ENCODE data around the gene KIAA1328.
A peak's percentile ranks its signal among the peaks of the same experiment; 100 is the strongest.
"Not testable (repeated sequence)": the region's sequence is repeated elsewhere in the genome, so short reads cannot be mapped to it uniquely, and the experiment has no call there.

Gene KIAA1328

GRCh38 chr18:36887114-36887513 lies 58.2 kb downstream of the KIAA1328 start:
- no peak for DNase-seq (ENCODE audit: low spot score)

DNA sequence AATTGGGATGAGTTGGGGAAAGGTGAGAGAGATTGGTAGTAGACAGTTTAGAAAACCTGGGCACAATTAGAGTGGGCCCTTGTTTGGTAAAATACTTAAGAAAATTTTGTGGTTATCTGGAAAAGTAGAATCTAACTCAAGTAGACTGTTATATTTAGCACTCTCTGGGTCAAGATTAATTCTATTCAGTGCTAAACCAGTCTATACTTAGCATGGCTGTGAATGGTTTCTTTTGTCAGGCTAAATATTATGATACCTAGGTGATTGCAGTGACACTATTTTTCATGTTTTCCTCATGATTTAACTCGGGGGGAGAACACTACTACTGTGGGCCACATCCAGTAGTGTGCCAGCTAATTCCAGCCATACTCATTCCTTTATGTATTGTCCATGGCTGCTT lies 58.9 kb downstream of the KIAA1328 start:
- no peak for DNase-seq (ENCODE audit: low spot score)

DNA sequence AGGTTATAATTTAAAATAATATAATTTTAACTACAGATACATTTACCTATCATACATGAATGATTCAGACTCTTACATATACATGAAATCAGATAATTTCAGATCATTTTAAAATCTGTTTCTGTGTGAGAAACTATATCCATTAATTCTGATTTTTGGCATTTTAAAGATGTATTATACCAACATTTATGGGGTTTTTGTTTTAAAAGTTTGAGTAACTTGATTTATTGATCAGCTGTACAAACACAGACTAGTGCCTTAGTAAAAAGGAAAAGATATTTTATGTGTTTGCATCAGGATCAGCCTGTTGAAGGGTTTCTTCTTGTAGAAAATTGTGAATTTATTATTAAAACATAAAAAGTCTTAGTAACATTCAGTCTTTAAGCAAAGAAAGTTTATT lies 59.9 kb downstream of the KIAA1328 start:
- DNase-seq (ENCODE audit: low spot score) = no peak

DNA sequence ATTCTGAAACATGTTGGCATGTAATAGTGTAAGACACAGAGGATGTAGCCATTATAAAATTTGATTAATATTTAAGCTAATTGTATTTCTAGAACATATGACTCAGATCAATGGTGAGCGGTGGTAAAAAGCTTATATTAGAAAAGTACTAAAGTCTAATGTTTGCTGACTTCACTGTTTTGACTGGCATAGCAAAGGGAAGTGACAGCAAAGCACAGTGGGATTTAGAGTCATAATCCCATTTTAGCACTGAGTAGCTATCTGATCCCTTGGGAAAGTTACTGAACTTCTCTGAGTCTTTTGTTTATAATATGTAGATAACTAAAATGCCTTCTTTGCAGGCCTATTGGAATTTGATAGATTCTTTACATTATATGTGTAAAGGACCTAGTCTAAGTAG lies 60.4 kb downstream of the KIAA1328 start:
- no peak for DNase-seq (ENCODE audit: low spot score)

DNA sequence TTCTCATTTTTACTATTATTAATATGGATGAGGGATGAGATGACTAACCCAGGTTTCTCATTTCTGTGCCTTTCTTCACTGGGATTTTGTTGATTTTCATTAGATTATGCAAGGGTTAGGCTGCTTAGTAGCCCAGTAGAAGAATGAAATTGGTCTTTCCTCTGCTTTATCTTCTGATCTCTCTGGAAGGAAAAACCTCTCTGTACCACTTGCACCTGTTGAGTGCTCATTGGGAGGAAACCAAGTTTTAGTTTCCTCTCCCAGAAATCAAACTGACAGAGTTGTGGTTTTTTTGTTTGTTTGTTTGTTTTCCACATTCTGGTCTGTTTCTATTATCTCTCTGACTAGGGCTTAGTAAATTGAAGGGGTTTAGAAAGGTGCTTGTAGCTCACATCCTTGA lies 60.8 kb downstream of the KIAA1328 start:
- DNase-seq (ENCODE audit: low spot score) = no peak

DNA sequence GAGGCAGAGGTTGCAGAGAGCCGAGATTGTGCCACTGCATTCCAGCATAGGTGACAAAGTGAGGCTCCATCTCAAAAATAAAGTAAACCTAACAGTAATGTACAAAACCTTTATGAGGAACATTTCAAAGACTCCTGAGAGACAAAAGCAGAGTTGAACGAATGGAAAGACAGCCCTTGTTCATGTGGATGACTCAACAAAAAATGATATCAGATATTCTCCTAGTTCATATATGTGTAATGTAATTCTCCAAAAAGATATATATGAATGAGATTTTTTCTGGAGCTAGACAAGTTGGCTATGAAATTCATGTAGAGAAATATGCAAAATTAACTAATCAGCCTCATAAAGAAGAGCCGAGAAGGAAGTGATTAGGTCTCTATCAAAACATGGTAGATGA lies 61.7 kb downstream of the KIAA1328 start:
- no peak for DNase-seq (ENCODE audit: low spot score)

GRCh38 chr18:36893227-36893626 lies 64.3 kb downstream of the KIAA1328 start:
- no peak for DNase-seq (ENCODE audit: low spot score)

DNA sequence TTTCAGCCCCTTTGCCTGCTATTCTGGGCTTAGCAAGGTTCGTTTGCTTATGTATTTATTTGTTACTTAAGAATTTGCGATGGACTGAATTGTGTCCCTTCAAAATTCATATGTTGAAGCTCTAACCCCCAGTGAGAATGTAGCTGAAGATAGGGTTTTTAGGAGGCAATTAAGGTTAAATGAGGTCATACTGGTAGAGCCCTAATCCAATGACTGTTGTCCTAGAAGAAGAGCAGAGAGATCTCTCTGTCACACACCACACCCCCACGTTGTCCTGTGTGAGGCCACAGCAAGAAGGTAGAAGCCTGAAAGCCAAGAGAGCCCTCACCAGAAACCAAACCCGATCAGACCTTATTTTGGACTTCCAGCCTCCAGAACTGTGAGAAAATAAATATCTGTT lies 66.7 kb downstream of the KIAA1328 start:
- DNase-seq (ENCODE audit: low spot score) = no peak

DNA sequence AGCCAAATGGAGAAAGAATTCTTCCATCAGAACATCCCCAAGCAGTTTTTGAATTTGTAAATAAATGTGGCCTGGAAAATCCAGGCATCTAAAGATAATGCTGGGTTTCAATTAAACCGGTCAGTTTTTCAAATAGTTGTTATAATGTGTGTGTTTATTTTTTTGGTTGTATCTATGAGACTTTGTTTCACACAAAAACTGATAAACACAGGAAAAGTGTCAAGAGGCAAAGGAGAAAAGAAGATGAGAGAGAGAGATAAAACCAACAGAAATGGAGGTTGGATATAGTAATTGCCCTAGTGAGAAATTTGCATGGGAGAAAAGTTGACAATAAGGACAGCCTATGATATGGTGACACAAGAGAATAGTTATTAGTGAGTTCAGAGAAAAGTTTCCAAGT lies 68.3 kb downstream of the KIAA1328 start:
- no peak for DNase-seq (ENCODE audit: low spot score)

DNA sequence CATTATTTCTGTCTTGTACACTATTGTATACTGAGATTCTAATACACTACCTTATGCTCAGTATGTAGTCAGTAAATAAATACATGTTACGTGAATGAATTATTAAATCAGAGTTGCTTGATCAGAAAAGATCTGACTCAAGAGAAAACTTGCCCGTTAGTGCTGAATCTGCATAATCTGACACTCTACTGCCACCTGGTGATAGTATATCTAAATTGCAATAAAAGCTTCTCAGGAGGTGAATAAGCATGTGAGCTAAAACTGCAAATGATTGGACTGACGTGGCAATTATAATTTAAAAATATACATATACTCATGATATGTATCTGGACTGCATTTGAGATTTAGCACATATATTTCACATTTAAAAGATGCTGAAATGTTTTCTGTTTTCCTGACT lies 70.4 kb downstream of the KIAA1328 start:
- DNase-seq (ENCODE audit: low spot score) = peak; percentile 41

DNA sequence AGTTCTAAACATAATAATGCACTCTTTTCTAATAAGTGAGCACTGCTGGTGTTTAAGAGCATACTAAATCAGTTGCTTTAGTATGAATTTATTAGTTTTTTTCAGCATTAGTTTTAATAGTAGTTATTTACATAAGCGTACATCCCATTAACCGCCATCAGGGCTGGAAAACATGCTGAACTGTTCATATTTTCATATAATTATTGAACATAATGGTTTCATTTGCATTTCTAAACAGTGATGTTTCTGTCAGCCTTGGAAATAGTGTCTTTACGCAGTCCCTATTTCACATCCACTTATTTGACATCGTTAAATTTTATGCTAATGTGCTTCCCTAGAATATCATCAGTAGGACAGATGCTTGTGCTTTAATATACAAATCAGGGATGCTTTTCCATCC lies 71.5 kb downstream of the KIAA1328 start:
- DNase-seq (ENCODE audit: low spot score) = no peak

DNA sequence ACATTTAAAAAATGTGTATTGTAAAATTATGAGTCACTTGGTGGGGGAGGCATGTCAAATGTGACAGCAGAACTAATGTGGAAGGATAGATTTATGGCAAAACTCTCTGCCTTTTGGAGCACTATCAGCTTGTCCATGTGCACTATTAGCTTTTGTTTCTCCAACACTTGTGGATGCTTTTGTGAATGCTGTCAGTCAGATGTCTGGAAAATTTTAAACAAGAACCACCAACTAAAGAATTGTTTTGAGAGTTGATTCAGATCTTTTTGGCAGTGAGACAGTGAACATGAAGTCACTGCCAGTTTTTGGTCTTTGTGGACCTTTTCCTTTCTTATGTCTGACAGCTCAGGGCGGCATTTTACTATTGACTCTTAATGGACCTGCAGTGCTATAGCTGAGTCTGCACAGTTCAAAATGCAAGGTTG lies 72.4 kb downstream of the KIAA1328 start:
- DNase-seq (ENCODE audit: low spot score) = no peak

DNA sequence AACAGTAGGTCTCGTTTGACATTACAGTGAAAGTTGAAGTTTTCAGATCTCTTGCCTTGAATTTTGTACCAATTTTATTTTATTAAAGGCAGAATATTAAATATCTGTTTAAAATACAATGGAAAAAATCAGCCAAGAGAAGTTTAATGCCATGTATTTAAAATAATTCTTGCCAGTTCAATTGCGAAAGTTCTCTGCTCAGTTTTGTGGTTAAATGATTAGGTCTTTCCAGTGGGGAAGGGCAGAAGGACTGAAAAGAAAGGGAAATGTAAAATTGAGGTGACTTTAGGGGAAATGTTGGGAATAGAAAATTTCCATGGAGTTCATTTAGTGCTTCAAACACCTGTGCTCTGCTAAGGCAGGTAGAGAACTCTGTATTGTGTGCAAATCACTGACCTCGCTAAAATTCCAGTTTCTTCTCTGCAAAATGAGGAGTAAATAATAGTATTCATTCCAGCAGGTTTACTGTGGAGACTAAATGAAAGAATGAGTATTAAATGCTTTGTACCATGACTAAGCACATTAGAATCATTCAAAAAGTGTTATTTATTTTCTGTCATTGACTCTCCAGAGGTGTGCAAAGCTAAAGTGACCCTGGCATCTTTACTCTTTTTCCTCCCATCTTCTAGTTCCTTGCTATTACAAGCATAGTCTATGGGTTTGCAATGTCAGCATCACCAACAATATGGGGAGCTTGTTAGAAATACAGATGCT lies 74.4 kb downstream of the KIAA1328 start:
- no peak for DNase-seq (ENCODE audit: low spot score)

DNA sequence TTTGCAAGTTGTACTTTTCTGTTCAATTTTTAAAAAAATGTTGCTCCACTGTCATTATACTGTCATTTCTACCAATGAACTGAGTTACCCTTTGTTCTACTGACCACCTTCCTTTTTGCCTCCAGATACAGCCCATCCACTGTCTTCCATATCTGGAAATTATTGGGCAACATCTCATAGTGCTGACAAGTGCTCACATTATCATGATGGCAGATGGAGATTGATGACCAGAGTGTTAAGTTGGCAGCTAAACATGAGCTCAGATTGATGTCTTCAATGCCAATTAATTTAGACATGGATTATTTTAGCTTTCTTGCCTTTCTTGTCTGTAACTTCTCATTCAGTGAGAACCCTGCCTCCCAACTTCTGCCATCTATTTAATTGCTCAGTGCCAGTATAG lies 76.6 kb downstream of the KIAA1328 start:
- DNase-seq (ENCODE audit: low spot score) = no peak

- DNase-seq (ENCODE audit: low spot score) = not testable (repeated sequence)
Measured at GRCh38 chr18:36909282-36909681, 80.4 kb downstream of the KIAA1328 start.

- DNase-seq (ENCODE audit: low spot score) = no peak
Measured at GRCh38 chr18:36912887-36913286, 84.0 kb downstream of the KIAA1328 start.

DNA sequence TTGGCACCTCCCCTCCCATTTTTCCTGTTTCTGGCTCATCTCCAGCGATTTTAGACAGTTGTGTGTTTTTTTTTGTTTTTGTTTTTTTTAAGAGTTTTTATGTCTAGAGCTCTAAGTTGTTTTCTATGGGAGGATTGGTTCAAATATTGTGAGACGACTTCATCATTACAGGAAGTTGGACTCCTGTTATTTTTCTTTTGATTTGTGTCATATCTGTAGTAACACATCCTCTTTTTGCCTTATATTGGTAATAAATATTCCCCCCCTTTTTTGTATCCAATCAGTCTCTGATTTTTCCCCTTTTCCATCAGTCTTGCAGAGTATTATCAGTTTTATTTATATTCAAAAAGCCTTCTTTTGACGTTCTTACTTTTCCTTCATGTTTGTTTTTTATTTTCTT lies 89.0 kb downstream of the KIAA1328 start:
- no peak for DNase-seq (ENCODE audit: low spot score)

DNA sequence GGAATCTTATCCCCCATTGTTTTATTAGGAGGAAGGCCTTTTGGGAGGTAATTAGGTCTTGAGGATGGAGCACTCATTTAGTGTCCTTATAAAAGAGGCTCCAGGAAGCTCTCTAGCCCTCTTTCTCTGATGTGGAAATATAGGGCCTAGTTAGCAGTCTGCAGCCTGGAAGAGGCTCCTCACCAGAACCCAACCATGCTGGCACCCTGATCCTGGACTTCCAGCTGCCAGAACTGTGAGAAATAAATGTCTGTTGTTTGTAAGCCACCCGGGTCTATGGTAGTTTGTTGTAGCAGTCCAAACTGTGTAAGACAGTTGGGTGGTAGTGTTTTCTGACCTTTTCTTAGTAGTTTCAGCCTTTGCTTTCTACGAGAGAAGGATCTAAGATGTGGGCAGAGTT lies 100.7 kb downstream of the KIAA1328 start:
- DNase-seq (ENCODE audit: low spot score) = no peak

DNA sequence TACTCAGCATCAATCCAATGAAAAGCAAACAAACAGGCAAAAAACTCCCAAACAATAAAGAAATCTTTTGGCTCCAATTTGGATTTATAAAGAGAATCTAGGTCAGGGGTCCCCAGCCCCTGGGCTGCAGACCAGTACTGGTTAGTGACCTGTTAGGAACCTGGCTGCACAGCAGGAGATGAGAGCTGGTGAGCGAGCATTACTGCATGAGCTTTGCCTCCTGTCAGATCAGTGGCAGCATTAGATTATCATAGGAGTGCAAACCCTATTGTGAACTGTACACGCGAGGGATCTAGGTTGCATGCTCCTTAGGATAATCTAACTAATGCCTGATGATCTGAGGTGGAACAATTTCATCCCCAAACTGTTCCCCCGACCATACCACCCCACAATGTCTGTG lies 102.2 kb downstream of the KIAA1328 start:
- DNase-seq (ENCODE audit: low spot score) = no peak

- no peak for DNase-seq (ENCODE audit: low spot score)
Measured at GRCh38 chr18:36933552-36933951, 104.6 kb downstream of the KIAA1328 start.

DNA sequence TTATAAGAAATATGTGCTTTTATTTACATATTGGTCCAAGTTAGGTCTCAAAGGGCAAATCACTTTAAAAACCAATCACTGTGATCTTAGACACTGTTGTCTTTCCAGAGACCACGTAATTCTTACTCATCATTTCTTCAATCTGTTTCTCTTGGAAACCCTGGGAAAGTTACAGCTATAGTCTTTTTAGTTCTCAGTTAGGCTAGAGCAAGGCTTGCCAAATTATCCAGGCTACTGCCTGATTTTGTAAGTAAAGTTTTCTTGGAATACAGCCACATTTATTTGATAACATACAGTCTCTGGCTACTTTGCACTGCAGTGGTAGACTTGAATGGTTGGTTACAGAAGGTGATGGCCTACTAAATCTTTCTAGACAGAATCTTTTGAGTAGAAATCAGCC lies 106.0 kb downstream of the KIAA1328 start:
- no peak for DNase-seq (ENCODE audit: low spot score)

DNA sequence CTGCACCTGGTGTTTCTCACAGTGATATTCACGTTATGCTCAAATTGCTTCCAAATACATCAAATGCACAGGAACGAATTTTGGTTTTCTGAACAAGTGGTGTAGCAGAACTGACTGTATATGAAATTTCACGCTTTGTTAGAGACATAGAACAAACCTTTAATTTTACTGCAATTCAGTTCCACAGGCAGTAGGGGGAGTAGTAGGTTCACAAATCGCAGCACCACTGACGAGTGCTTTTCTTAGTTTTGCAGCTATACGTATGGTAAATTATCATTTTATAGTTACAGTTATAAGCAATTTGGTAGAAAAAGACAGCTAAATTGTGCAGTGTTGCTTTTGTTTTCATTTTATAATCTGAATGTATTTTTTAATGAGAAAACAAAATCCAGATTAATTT lies 113.3 kb downstream of the KIAA1328 start:
- peak; percentile 54 for DNase-seq (ENCODE audit: low spot score)

DNA sequence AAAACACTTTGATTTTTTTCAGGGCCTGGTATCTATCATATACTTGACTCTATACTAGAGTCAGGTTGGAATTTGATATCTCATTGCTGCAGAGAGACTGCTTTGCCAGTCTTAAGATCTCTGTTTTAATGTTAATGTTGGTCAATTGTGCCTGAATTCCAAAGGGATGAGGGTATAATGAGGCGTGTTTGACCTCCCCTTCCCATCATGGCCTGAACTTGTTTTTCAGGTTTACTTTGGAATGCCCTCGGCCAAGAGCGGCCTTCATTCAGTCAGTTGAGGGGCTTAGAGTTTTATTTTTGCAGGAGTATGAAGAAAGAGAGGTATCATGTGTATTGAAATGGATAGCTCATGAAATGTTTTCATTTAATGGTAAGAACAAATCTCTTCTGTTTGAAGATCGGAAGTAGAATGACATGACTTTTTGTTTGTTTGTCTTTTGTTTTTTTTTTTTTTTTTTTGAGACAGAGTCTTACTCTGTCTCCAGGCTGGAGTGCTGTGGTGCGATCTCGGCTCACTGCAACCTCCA lies 119.0 kb downstream of the KIAA1328 start:
- peak; percentile 31 for DNase-seq (ENCODE audit: low spot score)

GRCh38 chr18:36950282-36950681 lies 121.4 kb downstream of the KIAA1328 start:
- no peak for DNase-seq (ENCODE audit: low spot score)

Measured in iPS-NIHi11 (cell line).